ENCODE results near the gene CD8B. TPM values are rescaled to one million over a fixed set of nuclear protein-coding genes. Genes with fewer than 3 reads are reported as not detected.
"Not testable (repeated sequence)": the region's sequence is repeated elsewhere in the genome, so short reads cannot be mapped to it uniquely, and the experiment has no call there.

CD8B gene
- total RNA-seq: not detected

DNA sequence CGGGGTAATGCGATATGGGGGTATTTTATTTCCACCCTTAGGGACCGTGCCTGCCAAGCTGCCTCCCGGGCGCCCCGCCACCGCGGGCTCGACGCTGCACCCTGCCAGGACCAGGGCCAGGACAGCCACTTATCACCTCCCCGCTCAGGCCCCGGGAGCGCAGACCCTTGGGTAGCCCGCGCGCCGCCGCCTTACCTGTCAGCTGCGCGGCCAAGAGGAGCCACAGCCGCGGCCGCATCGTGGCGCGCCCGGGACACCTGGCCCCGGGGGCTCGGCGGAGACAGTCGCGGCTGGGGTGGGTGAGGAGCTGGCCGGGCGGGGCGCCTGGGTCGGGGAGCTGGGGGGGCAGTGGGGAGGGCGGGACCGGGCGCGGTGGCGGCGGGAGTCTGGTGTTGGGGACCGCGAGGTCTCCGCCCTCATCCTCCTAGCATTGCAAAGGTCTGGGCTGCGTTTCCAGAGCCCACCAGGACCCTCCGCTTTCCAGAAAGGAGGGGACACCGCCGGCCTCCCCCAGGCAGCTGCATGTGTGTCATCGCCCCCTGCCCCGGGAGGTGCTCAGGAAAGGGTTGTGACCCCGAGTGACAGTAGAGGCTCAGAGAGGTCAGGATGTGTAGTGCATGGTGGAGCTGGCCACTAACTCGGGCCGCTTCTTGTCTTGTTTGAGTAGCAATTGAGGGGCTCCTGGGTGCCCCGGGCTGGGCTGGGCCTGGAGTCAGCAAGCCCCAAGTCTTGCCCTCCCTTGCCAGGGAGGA is at the start of gene CD8B:
CD8B (minus strand) TSS at position 259 of the 752 bp plus-strand sequence; CDS start at position 238, 21 bp downstream.
- DNase-seq: not testable (repeated sequence)

DNA sequence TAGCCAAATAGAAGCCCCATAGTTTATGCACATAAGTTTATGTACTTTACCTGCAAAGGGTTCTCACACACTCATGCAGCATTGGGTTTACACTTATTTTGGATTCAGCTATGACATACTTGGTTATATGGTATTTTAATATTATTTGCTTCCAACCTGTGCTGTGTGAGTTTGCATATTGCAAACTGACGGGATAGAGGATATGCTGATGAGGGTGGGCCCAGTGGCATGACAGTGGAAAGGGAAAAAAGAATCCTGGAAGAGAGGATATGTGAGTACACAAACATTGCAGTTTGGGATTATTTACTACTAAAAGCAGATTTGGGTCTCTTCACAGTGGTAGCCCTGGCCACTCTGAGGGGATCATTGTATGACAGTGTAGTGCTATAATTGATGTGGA is 44.2 kb upstream of the CD8B start:
- DNase-seq: not testable (repeated sequence)

DNA sequence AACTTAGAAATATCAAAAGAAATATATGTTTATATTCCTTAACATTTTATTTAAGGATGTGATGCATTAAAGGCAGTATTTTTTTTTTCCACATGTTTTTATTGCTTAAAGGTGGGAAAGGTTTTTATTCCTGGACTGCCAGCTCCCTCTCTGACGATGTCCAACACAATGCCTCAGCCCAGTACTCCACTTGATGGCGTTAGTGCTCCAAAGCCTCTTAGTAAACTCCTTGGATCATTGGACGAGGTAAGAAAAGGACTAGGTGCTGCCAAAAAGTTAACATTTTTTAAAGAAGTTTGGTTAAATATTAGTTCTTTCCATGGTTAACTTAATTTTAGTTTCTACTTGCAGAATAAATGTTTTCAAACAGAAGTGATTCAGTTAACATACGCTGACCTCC is 39.0 kb upstream of the CD8B start:
- DNase-seq: not testable (repeated sequence)

DNA sequence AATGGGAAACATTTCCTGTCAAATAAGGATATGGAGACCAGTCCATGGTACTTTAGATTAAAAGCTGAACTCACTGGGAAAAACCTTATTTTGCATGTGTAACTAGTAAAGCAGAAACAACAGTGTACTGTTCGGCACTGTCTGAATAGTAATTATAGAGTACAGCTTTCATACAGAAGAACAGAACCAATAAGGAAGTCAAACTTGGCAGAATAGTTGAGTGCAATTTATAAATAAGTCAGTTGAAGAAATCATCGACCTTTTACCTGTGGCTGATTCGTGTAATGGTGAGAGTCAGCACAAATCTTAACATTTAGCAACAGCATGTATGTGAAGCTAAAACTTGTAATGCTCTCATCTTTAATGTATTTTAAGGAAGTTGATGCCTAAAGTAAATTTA is 24.3 kb upstream of the CD8B start:
- not testable (repeated sequence) for DNase-seq

DNA sequence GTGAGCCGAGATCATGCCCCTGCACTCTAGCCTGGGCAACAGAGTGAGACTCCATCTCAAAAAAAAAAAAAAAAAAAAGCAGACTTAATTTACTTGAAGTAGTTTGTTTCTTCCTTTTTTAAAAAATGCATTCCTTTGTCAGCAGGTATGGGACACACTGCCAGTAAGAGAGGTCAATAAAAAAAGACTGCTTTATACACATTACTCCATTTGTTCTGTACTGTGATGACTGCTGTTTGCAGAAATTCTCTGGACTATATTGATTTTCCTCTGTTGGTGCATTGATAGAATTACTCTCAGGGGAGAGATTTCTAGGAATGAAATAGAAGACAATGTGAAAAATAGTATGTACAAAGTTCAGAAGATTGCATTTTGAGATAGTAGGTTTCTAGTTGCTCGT is 21.2 kb upstream of the CD8B start:
- DNase-seq: not testable (repeated sequence)

DNA sequence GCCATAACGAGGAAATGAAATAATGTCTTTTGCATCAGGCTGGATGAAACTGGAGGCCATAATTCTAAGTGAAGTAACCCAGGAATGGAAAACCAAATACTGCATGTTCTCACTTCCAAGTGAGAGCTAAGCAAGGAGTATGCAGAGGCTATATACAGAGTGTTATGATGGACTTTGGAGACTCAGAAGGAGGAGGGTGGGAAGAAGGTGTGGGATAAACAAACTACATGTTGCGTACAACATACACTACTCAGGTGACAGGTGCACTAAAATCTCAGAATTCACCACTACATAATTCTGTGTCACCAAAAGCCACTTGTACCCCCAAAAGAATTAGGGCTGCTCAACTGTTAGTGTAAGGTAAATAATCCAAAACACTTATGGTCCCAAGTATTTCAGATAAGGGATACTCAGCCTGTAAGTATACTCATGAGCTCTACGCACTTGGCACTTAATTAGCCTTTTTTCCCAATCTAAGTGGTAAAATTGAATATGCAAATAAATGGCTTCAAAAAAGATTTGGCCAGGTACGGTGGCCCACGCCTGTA is 20.5 kb upstream of the CD8B start:
- not testable (repeated sequence) for DNase-seq

DNA sequence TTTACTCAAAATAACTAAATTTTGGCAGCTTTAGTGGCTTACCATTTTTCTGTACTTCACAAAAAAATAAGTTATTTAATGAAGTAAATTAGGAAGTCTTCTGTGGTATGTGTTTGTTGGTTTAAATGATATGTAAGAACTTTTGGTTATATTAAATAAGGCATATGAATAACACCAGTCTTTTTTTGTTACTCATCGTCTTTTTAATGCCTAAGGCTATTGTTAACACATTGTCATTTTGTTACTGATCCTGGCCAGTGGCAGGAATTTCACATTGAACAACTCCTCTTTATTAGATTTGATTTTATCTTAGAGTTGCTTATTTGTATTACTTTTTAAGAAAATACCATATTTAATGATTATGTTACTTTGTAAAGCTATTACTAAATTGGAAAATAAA is 17.3 kb upstream of the CD8B start:
- DNase-seq: not testable (repeated sequence)

DNA sequence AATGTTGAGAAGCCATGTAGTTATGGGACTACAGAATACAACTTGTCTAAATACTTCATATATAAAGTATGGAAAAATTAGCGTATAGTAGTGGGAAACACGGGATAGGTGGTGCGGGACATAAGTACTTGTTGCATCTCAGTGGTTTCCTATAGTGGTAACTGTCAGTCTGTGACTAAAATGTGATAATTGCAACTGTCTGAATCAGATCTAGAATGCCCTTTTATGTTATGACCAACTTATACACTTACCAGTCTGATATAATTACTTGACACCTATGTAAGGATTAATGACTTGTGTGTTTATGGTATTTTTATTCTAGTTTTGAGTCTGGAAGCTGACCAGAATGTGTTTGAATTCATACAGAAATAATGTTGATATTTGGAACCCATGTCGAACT is 9.3 kb upstream of the CD8B start:
- not testable (repeated sequence) for DNase-seq

DNA sequence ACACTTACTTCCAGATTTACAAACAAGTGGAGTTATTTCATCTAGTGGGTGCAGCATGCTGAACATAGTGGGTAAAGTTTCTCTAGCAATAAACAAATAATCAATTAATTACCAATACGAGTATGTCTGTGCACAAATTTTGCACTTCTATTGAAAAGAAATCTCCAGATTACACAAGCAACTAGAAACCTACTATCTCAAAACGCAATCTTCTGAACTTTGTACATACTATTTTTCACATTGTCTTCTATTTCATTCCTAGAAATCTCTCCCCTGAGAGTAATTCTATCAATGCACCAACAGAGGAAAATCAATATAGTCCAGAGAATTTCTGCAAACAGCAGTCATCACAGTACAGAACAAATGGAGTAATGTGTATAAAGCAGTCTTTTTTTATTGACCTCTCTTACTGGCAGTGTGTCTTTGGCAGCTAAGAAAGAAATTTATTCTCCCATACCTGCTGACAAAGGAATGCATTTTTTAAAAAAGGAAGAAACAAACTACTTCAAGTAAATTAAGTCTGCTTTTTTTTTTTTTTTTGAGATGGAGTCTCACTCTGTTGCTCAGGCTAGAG is 7.3 kb upstream of the CD8B start:
- not testable (repeated sequence) for DNase-seq

DNA sequence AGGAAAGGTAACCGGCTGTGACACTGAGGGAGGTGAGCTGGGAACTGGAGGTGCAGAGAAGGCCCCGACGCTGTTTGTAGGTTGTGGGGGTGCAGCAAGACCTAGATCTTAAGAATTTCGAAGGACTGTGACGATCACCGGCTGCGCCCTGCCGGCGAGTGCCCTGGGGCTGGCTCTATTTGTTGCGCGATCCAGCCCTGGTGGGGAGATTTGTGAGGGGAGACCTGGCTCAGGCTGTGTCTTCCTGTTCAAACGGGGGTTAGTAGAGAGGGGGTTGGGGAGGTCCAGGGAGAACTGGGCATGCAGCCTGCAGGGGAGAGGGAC is 656 bp upstream of the CD8B start:
- not testable (repeated sequence) for DNase-seq

DNA sequence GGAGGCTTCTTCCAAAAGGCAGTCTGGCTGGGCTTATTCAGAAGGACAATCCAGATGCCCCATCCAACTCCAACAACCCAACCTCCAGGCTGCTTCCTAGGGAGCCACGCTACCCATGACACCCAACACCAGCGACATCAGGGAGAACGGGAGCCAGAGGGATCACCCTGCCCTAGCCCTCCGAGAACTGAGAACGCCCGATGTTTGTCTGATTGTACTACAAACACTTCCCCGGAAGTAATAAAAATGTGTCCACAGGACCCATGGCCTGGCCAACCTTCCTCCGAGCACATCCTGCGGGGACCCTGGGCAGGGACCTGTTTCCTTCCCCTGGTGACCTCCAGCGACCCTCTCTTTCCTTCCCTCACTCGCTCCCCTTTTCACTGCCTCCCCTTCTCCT is 511 bp downstream of the CD8B start:
- not testable (repeated sequence) for DNase-seq

DNA sequence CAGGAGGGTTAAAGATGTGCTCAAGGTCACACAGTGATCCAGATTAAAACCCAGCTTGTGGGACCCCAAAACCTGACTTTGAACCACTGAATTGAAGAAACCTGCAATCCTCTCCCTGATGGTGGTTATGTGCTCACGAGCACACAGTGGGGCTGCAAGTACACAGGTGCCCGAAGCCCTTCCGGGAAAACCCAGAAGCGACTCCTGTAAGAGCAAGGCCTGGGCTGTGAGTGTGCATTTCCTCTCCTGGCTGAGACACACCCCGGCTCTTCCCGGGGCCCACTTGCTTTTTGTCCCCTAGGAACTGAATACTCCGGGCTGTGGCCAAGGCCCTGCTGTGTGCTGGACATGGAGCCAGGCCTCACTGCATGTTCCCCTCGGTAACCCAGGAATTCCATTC is 1.1 kb downstream of the CD8B start:
- not testable (repeated sequence) for DNase-seq

DNA sequence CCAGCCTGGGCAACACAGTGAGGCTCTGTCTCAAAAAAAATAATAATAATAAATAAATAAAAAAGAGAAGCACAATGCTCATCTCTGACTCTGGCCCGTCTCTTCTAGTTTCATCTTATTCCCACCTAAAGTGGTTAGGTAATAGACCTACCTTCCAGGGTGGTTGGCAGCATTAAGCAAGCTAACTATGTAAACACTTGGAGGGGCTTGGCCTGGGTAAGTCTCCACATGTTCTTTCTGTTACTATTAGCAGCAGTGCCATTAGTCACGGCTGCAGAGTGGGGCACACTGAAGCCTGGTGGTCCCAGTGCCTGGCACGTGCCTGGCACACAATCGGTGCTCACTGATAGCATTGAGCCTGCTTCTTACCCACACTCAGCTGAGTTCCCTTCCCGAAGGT is 4.0 kb downstream of the CD8B start:
- not testable (repeated sequence) for DNase-seq

DNA sequence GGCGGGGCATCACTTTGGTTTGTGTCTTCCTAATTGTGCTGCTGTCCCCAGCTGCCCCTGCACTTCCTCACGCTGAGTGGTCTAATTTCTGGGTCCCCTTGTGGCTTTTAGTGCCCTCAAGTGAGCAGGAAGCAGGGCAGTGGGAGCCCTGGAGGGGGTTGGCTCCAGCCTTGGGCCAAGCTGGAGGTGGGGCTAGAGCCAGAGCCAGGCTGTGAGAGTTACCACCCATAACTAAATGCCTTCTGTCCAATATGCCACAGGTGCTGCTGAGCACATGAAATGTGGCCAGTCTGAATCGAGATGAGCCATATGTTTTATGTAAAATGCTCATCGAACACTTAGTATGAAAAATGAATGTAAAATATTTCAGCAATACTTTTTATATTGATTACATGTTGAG is 5.2 kb downstream of the CD8B start:
- DNase-seq: not testable (repeated sequence)

DNA sequence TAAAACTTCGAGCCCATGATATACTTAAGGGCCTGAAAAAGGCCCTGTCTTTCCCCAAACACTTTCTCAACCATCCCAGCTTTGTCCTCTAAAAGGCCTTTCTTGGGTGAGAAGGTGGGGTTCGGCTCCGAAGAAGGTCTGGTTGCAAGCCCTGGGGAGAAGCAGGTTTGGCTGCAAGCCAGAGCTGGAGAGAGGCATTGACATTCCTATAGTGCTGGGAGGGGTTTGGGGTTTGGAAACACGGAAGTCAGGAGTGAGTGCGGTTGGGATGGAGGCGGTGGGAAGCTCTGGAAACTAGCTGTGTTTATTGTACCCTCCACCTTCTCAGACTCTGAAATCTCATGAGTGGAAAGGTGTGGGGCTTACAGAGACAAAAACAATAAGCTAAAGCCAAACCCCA is 5.7 kb downstream of the CD8B start:
- DNase-seq: not testable (repeated sequence)

DNA sequence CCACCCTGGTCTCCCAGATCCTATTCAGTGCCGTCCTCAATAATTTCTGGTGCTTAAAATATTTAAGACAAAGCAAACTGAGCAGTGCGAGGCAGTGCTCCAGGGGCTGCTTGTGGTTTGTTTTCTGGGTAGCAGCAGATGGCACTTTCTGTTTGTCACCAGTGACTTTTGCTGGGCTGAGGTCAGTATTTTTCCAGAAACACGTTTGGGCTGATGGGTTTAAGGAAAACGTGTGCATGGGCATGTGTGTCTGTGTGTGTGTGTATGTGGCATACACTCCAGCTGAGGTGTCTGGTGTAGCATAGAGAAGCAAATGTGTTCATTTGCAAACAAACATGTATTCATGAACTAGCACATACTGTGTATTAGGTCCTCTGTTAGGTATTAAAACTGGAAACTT is 10.1 kb downstream of the CD8B start:
- DNase-seq: not testable (repeated sequence)

DNA sequence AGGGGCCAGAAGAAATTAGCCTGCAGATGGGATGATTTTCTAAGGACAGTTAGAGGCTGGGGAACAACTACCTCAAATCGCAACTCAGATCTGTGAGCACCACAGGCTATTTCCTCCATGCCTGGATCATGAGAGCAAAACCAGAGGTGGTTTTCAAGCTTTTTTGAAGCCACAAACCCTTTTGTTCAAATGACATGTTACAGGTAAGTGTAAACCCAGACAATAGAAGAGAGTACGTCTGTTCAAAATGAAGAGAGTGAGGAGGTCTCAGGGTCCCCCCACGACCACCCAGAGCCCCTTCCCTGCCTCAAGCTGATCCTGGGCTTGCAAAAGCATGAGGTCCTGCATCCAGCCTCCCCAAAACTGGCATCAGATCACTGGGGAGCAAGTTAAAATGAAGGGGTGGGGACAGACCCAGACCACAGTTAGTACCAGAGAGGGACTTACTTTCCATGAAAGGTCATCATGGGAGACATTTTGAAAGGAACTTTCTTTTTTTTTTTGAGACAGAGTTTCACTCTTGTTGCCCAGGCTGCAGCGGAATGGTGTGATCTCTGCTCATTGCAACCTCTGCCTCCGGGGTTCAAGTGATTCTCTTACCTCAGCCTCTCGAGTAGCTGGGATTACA is 19.0 kb downstream of the CD8B start:
- DNase-seq: not testable (repeated sequence)

DNA sequence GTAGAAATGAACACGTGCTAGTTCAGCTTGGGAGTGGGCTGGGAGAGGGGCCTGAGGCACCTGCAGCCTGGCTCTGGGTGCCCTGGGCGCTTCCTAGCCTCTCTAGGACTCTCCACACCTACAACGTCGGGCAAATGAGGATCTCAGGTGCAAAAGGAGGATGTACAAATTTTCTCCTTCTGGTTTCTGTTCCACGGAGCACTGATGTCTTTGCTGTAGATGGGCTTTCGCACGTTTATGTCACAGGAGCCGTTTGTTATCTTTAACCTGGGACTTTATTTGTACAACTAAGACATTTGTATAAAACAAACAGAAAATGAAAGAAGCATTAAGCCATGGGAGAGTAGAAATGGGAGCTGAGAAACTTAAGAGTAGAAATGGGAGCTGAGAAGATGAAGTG is 20.4 kb downstream of the CD8B start:
- DNase-seq: not testable (repeated sequence)

DNA sequence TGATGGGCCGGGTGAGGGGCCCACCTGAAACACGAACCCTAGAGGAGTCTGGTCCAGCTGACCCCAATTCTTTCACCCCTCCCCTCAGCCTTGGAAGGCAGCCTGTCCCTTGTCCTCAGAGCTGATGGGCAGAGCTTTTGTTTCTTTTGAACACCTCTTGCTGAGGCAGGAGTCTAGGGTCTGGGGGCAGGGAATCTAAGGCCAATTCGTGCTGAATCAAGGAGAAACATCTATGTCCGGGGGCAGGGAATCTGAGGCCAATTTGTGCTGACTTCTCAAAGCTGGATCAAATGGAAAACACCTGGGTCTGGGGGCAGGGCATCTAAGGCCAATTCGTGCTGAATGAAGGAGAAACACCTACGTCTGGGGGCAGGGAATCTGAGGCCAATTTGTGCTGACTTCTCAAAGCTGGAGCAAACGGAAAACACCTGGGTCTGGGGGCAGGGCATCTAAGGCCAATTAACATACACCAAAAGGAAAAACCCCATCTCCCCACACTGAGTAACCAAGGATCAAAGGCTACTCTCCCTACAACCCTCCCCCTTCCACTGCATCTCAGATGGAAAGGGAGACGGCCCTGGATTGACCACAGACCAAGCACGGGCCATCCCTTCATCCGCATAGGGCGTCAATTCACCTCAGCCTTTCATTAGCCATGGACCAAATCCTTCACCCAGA is 21.7 kb downstream of the CD8B start:
- DNase-seq: not testable (repeated sequence)

DNA sequence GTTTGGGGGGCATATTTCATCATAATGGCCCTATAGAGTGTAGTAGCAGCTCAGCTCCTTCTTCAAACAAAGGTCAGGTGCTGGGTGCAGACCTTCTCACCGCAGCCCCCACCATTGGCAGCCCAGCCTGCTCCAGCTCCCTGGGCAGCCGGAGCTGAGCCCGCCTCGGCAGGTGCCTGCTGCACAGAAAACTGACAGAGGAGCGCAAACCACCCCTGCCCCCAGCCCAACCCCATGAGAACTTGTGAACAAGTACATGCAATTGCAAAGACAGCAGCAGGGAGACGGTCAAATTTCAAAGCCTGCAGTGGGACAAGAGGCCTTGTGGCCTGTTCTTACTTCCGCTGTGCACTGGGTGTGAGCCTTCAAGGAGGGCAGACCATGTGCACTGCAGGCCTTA is 22.2 kb downstream of the CD8B start:
- DNase-seq: not testable (repeated sequence)

DNA sequence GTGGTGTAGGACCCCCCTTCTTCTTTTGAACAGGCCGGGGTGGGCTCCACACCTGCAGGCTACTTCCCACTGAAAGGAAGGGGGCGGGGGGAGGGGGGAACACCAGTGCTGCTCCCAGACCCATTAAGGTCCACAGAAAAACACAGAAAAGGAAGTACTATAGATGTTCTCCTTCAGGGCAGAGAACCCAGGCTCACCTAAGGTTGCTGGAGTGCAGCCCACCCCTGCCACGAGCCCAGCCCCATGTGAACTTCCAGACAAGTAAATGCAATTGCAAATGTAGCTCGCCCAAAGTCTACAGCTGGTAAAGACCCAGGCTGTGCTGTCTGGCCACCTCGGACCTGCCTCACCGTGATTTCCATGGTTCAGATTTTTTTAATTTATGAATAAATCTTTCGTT is 24.0 kb downstream of the CD8B start:
- not testable (repeated sequence) for DNase-seq

DNA sequence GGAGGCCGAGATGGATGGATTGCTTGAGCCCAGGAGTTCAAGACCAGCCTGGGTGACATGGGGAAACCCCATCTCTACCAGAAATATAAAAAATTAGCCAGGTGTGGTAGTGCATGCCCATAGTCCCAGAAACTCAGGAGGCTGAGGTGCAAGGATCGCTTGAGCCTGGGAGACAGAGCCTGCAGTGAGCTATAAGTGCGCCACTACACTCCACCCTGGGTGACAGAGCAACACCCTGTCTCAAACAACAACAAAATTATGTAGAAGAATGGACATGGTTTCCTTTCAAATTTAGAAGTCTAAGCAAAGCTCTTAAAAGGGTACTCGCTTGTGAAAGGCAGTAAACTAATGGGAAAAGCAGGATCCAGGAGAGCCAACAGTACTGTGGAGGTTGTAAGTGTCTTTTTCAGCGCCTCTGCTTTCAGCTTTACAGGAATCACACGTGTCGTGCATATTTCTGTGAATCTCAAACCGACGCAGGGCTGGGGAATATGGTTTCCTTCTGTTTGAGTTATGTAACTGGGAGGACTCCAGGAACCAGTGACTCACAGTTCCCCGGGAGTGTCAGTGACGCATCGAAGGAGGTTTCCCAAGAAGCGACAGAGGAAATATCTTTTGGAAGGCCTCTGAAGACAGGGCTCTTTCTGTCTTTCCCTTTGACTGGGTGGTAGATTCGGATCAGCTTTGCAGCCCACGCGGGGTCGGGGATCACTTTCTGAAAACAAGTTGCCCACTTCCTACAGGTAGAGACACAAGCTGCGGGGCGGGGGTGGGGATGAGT is 24.6 kb downstream of the CD8B start:
- DNase-seq: peak; percentile 61

Measured in occipital lobe (tissue), 2 donors.